Cardiac muscle cell (in vitro differentiated cells and primary cell): Measurements from ENCODE around the gene RAP1GAP2. TPM values are rescaled to one million over a fixed set of nuclear protein-coding genes. Genes with fewer than 3 reads are reported as not detected.
"Not testable (repeated sequence)": the region's sequence is repeated elsewhere in the genome, so short reads cannot be mapped to it uniquely, and the experiment has no call there.

ENCODE experiments used
- DNase-seq, 2 donors: peaks; one replicate each; pipeline versions ENCODE4 v3.0.0 to v3.0.0-alpha.2; 2010 to 2017; ENCODE audit warnings: low read depth in 1 of 2, low spot score in 1 of 2
- H3K27ac ChIP-seq: fragments of 200-600 bp; sonication (generic); 2 replicates; pipeline ENCODE4 v1.5.1; 2016
- H3K27me3 ChIP-seq: fragments of 200-600 bp; sonication (generic); 2 replicates; pipeline ENCODE4 v1.6.0; 2016; ENCODE audit warnings: control low read depth
- H3K36me3 ChIP-seq: fragments of 200-600 bp; sonication (generic); 2 replicates; pipeline ENCODE4 v1.5.1; 2016; ENCODE audit warnings: control low read depth
- H3K4me1 ChIP-seq: fragments of 200-600 bp; sonication (generic); 2 replicates; pipeline ENCODE4 v1.8.1; 2017; ENCODE audit warnings: low read depth, mild to moderate bottlenecking, mixed run types
- H3K4me3 ChIP-seq: fragments of 200-600 bp; sonication (generic); 2 replicates; pipeline ENCODE4 v1.5.1; 2016; ENCODE audit warnings: mild to moderate bottlenecking
- H3K9me3 ChIP-seq: fragments of 200-600 bp; sonication (generic); 2 replicates; pipeline ENCODE4 v1.5.1; 2017; ENCODE audit warnings: low read depth, mild to moderate bottlenecking, control low read depth
- CTCF ChIP-seq: IDR thresholded peaks from 2 replicates; pipeline ENCODE4 v1.5.1; 2012; ENCODE audit warnings: low read depth, mild to moderate bottlenecking, low read length
- polyA plus RNA-seq: library from polyadenylated mRNA; unstranded; fragments of >200 nt; fragmentation: Nextera tagmentation; extraction: Ambion mirVana; gene quantifications from 2 replicates; pipeline ENCODE4 v1.2.1, GENCODE V29; 2016
- total RNA-seq: library from RNA; depleted of rRNA; stranded (reverse); fragments of >200 nt; gene quantifications from 2 replicates; pipeline ENCODE4 v1.2.3, GENCODE V29; 2016

Gene RAP1GAP2
- total and polyA plus RNA-seq, 2 experiments from 2014 or later, result 1.2 to 2.9 TPM

GRCh38 chr17:3026125-3026855 lies 230.1 kb downstream of the RAP1GAP2 start:
- no peaks in the 10 kb centered on the region for H3K27me3 ChIP-seq
- no peak overlapping the region for H3K27ac ChIP-seq
- TF ChIP-seq CTCF, result no peak

GRCh38 chr17:3026856-3027751 lies 230.9 kb downstream of the RAP1GAP2 start:
- no peak for TF ChIP-seq CTCF

More at GRCh38 chr17:3026125-3026855, 230.1 kb downstream of the RAP1GAP2 start:
- H3K9me3 ChIP-seq, result no peaks in the 10 kb centered on the region
- peaks cover 11% of the 10 kb centered on the region for H3K4me1 ChIP-seq
- H3K4me3 ChIP-seq, result no peak overlapping the region
- H3K36me3 ChIP-seq, result no peaks in the 10 kb centered on the region
- DNase-seq, result no peak

GRCh38 chr17:3027786-3028532 lies 231.7 kb downstream of the RAP1GAP2 start:
- DNase-seq, result no peak
- Histone ChIP-seq H3K36me3 (no peaks in the 10 kb centered on the region), H3K9me3 (no peaks in the 10 kb centered on the region), H3K4me1 (peaks cover 11% of the 10 kb centered on the region), H3K27ac (peak overlapping the region; percentile 51), H3K4me3 (no peak overlapping the region), H3K27me3 (no peaks in the 10 kb centered on the region)
- TF ChIP-seq CTCF, result no peak

More at GRCh38 chr17:3026856-3027751, 230.9 kb downstream of the RAP1GAP2 start:
- peak; percentile 54 to 62 for DNase-seq
- Histone ChIP-seq H3K4me1 (peaks cover 11% of the 10 kb centered on the region), H3K27ac (peak overlapping the region; percentile 51), H3K27me3 (no peaks in the 10 kb centered on the region), H3K4me3 (no peak overlapping the region), H3K9me3 (no peaks in the 10 kb centered on the region), H3K36me3 (no peaks in the 10 kb centered on the region)

- no peak for TF ChIP-seq CTCF
- H3K27ac ChIP-seq, result no peak overlapping the region
- H3K9me3 ChIP-seq, result no peaks in the 10 kb centered on the region
- no peak for DNase-seq
- H3K36me3 ChIP-seq, result no peaks in the 10 kb centered on the region
- H3K4me3 ChIP-seq, result no peak overlapping the region
- no peaks in the 10 kb centered on the region for H3K27me3 ChIP-seq
- peaks cover 11% of the 10 kb centered on the region for H3K4me1 ChIP-seq
These were observed 233.1 kb downstream of the RAP1GAP2 start for GRCh38 chr17:3029213-3029913.

- H3K36me3 ChIP-seq, result no peaks in the 10 kb centered on the region
- H3K4me1 ChIP-seq, result peaks cover 11% of the 10 kb centered on the region
- no peak for TF ChIP-seq CTCF
- H3K27ac ChIP-seq, result no peak overlapping the region
- H3K4me3 ChIP-seq, result no peak overlapping the region
- no peaks in the 10 kb centered on the region for H3K9me3 ChIP-seq
- H3K27me3 ChIP-seq, result no peaks in the 10 kb centered on the region
- peak in 1 of 2 donors; percentile 91 for DNase-seq
These were observed 233.9 kb downstream of the RAP1GAP2 start for GRCh38 chr17:3030096-3030495.

- not testable (repeated sequence) for H3K27ac ChIP-seq, H3K9me3 ChIP-seq, H3K27me3 ChIP-seq, H3K4me3 ChIP-seq, DNase-seq, H3K36me3 ChIP-seq
- peaks cover 11% of the 10 kb centered on the region for H3K4me1 ChIP-seq
These were observed 234.7 kb downstream of the RAP1GAP2 start for GRCh38 chr17:3030852-3031470.
